HG03196 (cell line): ENCODE data around the gene EPHB2.
"Not testable (repeated sequence)": the region's sequence is repeated elsewhere in the genome, so short reads cannot be mapped to it uniquely, and the experiment has no call there.

Experiments
- ATAC-seq: cut with Tn5 transposase; IDR thresholded peaks from one replicate; pipeline ENCODE4 v1.9.1; 2021; ENCODE audit not compliant: unreplicated experiment

Gene EPHB2

DNA sequence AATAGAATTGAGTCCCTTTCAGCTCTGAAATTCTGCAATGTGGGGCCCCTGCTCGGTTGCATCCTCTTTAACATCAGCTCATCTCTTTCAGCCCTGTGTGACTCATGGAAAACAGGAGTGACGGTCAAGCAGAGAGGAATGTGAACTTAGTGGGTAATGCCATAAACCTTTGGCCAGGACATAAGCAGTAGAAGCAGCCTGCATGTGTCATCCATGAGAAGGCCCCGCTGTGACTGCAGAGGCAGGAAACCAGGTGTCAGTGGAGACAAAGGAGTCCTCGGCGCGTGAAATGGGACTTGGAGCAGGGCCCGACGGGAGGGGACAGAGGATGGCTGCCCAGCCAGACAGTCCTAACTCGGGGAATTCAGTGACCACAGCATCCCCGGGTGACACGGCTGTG, 21.1 kb upstream of the EPHB2 start:
- no peak for ATAC-seq

- ATAC-seq = no peak
Observed at GRCh38 chr1:22691031-22691753, 19.4 kb upstream of the EPHB2 start.

GRCh38 chr1:22694172-22694571, 16.5 kb upstream of the EPHB2 start:
- ATAC-seq = no peak

- no peak for ATAC-seq
Observed at GRCh38 chr1:22696610-22697009, 14.0 kb upstream of the EPHB2 start.

DNA sequence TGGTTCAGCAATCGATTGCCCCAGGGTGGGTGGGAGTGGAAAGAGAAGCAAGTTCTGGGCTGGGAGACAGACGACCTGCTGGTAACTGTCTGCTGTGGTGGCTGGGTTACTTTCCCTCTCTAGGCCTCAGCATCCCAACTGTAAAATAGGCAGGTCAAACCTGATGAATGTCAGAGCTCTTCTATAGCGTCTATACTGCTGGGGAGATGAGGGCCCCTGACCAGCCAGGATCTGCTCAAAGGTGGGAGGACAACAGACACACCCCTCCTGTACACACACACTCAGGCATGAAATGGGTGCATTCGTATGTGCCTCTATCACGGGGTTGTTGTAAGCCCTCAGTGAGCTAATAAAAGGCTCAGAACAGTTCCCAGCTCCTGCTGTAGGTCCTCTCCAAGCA, 12.7 kb upstream of the EPHB2 start:
- ATAC-seq = no peak

DNA sequence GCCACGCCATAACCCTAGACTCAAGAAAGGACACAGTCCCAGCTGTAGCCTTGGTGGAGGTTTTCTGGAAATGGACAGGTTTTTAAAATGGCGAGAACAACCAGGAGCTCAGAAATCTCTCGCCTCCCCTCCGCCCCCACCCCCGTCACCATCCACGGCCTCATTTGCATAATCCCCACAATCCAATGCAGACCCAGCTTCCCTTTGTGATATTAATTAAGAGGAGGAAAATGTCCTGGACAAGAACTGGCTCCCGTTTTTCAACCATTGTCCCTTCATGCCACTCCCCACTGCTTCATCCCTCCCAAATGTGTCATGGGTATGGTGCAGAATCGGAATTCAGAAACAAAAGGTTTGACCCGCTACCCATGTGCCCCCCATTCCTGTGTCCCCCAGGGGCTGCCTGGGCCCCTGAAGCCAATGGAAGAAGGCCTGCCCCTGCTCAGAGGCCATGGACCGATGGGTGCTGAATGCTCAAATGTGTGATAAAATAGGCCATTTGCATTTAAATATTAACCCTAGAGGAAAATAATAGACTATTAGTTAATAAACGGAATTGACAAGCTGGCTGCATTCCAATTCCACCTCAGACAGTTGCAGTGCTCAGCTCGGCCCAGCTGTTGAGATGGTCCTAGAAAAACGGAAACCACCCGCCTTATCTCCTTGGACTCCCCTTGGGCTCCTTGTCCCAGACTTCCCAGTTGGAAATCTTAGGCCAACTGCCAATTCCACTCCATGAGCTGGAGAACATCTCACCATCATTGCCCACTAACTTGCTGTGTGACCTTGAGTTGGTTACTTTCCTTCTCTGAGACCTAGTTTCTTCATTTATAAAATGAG, 10.7 kb upstream of the EPHB2 start:
- no peak for ATAC-seq

DNA sequence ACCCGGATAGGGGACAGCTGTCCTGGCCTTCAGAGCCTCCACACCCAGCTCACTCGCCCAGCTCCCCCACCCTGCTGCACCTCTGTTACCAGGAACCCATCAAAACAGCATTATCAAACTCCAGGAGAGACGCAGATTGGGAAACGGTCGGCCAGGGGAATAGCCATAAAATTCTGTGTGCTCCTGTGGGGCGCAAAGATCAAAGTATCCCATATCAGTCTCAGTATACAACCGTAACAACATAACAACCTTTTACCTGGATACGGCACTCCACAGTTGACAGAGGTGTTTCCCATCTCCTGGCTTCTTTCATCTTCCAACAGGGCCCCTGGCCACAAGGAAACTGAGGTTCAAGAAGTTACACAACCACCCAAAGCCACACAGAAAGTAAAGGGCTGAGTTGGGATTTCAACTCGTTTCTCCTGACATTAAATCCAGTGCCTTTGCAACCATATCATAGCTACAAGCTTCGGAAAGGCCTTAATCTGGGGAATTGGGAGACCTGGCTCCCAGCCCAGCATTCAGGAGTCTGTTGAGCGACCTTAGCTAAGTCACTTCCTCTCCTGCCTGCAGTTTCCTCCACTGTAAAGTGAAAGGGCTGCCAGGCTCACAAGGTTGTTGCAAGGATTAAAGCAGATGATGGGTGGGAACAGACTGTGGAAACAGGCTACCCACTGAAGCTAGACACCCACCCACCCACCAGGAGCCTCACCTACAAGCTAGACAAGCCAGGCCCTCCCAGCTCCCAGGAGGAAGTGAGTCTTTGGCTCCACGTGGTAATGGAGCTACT, 8.1 kb upstream of the EPHB2 start:
- no peak for ATAC-seq

DNA sequence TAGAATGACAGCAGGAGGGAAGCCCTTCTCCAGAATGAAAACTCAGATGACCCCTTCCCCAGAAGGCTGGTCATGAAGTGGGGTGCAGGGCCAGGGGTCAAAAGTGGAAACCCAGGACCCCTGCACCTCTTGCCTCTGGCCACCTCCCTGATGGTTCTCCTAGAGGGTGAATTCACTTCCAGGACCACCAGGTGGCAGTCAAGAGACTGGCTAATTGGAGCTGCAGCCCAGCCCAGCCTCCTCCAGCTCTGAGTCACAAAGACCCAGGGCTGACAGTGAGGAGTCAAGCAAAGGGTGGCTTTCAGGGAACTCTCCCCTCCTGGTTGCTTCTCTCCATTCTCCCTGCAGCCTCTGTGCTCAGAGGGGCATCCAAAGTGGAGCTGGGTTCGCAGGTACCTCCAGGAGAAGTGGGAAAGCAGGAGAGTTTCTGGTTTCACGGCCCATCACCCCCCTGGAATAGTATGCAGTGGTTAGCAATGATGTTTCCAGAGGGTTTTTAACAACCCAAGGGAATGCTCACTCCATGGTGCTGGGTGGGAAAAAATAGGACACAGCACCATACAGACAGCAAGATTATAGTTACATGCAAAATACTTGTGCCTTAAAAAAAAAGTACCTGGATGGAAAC, 6.1 kb upstream of the EPHB2 start:
- no peak for ATAC-seq

- ATAC-seq = no peak
Observed at GRCh38 chr1:22705586-22705985, 5.1 kb upstream of the EPHB2 start.

GRCh38 chr1:22706100-22706499, 4.5 kb upstream of the EPHB2 start:
- ATAC-seq = not testable (repeated sequence)

- no peak for ATAC-seq
Observed at GRCh38 chr1:22708777-22709176, 1.9 kb upstream of the EPHB2 start.

- ATAC-seq = no peak
Observed at GRCh38 chr1:22709227-22709626, 1.4 kb upstream of the EPHB2 start.

DNA sequence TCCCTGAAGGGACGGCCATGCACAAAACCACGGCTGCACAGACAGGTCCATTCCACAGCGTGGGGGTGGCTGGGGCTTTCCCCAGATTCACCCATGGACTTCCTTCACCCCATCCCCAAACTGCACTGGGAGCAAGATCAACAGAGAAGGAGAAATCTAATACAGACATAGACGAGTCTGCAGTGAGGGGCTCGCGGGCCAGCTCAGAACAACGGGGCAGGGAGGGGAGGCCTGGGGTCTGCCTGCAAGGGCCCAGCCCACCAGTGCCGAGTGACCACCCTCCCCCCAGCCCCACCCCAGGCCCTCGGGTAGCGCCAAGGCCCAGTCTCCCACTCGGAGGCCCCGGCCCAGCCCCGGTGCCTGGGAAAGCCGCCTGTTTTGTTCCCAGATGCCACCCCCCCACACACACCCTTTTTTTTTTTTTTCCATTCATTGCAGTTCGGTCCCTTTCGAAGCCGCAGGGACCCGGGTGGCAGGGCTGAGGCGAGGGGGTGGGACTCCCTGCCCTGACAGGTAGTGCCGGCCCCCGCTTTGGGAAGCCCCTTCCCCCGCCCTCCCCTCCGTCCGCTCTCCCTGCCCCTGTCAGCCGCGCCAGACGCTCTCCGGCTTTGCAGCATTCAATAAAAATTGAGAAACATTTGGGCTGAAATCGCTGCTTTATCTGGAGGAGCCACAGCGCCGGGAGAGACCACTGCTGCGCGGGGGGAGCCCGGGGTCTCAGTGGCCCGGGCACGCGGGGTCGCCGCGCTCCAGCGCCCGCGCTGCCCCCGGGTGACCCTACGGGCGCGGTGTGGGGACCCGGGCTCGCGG, 543 bp upstream of the EPHB2 start:
- ATAC-seq = no peak

DNA sequence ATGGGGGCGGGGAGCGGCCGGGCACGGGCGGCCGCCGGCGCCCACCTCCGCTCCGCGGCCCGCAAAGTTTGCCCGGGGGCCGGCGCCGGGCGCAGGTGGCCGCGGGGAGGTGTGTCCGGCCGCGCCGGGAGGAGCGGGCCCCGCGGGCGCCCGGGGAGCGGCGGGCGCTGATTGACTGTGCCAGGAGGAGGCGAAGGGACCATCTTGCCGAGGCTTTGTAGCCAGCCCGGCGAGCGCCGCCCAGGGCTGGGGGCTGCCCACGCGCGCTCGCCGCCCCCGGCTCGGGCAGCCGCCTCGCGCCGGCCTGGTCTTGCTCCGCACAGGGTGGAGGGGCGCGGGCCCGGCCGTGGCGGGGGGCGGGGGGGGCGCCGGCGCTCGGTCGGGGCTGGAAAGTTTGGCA, 432 bp downstream of the EPHB2 start:
- no peak for ATAC-seq

DNA sequence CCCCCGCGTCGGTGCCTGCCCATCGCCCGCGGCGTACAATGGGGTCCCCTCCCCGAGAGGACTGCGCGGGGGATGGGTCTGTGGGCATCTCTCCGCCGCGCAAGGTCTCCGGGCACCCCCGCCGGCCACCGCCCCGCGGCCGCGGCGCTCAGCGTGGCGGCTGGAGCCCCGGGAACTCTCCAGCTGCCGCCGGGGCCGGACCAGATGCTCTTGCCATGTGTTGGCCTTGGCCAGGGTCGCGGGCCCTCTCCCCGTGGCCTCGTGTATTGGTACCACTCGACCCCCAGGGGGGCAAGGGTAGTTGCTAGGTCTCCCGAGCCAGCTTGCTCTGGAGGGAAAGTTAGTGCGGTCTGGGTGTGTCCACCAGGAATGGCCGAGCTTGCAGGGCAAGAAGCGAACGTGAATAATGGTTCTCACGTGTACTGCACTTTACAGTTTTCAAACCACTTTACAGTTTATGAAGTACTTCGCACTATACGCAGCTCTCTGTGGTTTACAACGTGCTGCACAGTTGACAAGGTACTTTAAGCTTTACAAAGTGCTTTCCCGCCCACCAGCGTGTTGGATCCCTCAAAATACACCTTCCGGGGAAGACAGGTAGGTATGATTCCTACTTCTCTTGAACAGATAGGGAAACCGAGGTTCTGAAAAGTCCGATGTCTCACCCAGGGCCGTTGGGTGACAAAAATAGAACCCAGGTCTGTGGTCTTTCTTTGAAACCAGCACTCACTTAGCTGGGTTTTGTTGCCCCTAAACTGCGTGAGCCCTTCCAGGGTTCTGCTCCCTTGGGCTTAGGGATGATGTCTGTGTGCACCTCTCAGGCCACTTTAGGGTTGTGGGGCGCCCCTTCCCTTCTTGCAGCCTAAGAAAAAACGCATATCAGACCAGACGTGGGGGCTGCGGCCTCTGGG, 1.2 kb downstream of the EPHB2 start:
- no peak for ATAC-seq

GRCh38 chr1:22712502-22713271, 2.0 kb downstream of the EPHB2 start:
- ATAC-seq = no peak

GRCh38 chr1:22714455-22714854, 3.8 kb downstream of the EPHB2 start:
- ATAC-seq = no peak

GRCh38 chr1:22717037-22717760, 6.6 kb downstream of the EPHB2 start:
- ATAC-seq = no peak
